GM19238 (cell line): ENCODE data around the gene SCYGR7.

Experiments
- DNase-seq: peaks from one replicate; pipeline ENCODE4 v3.0.0; 2011; ENCODE audit warnings: low spot score; ENCODE audit not compliant: insufficient read length

SCYGR7 gene

GRCh38 chr2:227759411-227760118 is 31.4 kb downstream of the SCYGR7 start:
- DNase-seq: no peak

- DNase-seq: no peak
Measured at GRCh38 chr2:227761740-227762476, 33.8 kb downstream of the SCYGR7 start.

GRCh38 chr2:227765788-227766372 is 37.7 kb downstream of the SCYGR7 start:
- DNase-seq: no peak

- peak; percentile 63 for DNase-seq
Measured at GRCh38 chr2:227766373-227766883, 38.3 kb downstream of the SCYGR7 start.

GRCh38 chr2:227767830-227768229 is 39.7 kb downstream of the SCYGR7 start:
- no peak for DNase-seq

GRCh38 chr2:227772197-227772661 is 44.1 kb downstream of the SCYGR7 start:
- no peak for DNase-seq

- DNase-seq: no peak
Measured at GRCh38 chr2:227772932-227773331, 44.8 kb downstream of the SCYGR7 start.

GRCh38 chr2:227774011-227774624 is 46.0 kb downstream of the SCYGR7 start:
- no peak for DNase-seq

- DNase-seq: no peak
Measured at GRCh38 chr2:227774895-227775842, 47.0 kb downstream of the SCYGR7 start.
